Activated CD8-positive, alpha-beta T cell treated with anti-CD3 and anti-CD28 coated beads, Interleukin-2, amount 10 ng/mL, durations not matched to agents 7 days and 5 days (primary cell): ENCODE results near the gene FLT4. TPM values are rescaled to one million over a fixed set of nuclear protein-coding genes. Genes with fewer than 3 reads are reported as not detected.
A peak's percentile ranks its signal among the peaks of the same experiment; 100 is the strongest.

Source experiments
- ATAC-seq: fragments of 150-1000 bp; cut with Tn5 transposase; one replicate; pipeline ENCODE4 v1.10.0; 2021; ENCODE audit warnings: moderate library complexity
- CTCF ChIA-PET: fragments of 350-600 bp; sonication (Branson Sonifier 250); formaldehyde crosslinking; loops from one replicate; lab custom pipeline; 2021; ENCODE audit warnings: antibody characterized with exemption; lab: Charles Lee
- POLR2A ChIA-PET: fragments of 350-600 bp; sonication (Branson Sonifier 250); formaldehyde crosslinking; loops from one replicate; lab custom pipeline; 2021; ENCODE audit warnings: antibody characterized with exemption; lab: Charles Lee
- DNase-seq: peaks from one replicate; pipeline ENCODE4 v3.0.0-alpha.2; 2020
- H3K27ac Mint-ChIP-seq: one replicate; pipeline ENCODE4 v1.8.0; 2021; ENCODE audit warnings: mild to moderate bottlenecking, mixed read lengths
- H3K27me3 Mint-ChIP-seq: one replicate; pipeline ENCODE4 v1.8.0; 2021; ENCODE audit warnings: low read depth, mixed read lengths
- H3K36me3 Mint-ChIP-seq: one replicate; pipeline ENCODE4 v1.8.0; 2021; ENCODE audit warnings: low read depth, mixed read lengths
- H3K4me1 Mint-ChIP-seq: one replicate; pipeline ENCODE4 v1.8.0; 2021; ENCODE audit warnings: low read depth, mixed read lengths
- H3K4me3 Mint-ChIP-seq: one replicate; pipeline ENCODE4 v1.8.0; 2021; ENCODE audit warnings: mild to moderate bottlenecking, mixed read lengths
- H3K9me3 Mint-ChIP-seq: one replicate; pipeline ENCODE4 v1.8.0; 2022; ENCODE audit warnings: mixed read lengths; ENCODE audit not compliant: insufficient read depth
- total RNA-seq, 2 experiments: library from RNA; stranded (reverse); gene quantifications; one replicate each; pipeline ENCODE4 v1.2.3, GENCODE V29; 2021

FLT4 gene
- total RNA-seq, 2 experiments from 2014 or later = 0.90 to 1.6 TPM

GRCh38 chr5:180639741-180640610, 9.4 kb downstream of the FLT4 start:
- no peak overlapping the region for H3K4me3 Mint-ChIP-seq

GRCh38 chr5:180639287-180639686, 10.1 kb downstream of the FLT4 start:
- ATAC-seq (no peak), DNase-seq (no peak)
- Mint-ChIP-seq H3K4me3 (no peak overlapping the region), H3K36me3 (no peaks in the 10 kb centered on the region), H3K9me3 (no peaks in the 10 kb centered on the region), H3K4me1 (peaks cover 2% of the 10 kb centered on the region), H3K27ac (peak overlapping the region; percentile 41), H3K27me3 (no peaks in the 10 kb centered on the region)
- ChIA-PET CTCF (no interaction called here), POLR2A (no interaction called here)

More at GRCh38 chr5:180639741-180640610, 9.4 kb downstream of the FLT4 start:
- Mint-ChIP-seq H3K36me3 (no peaks in the 10 kb centered on the region), H3K9me3 (no peaks in the 10 kb centered on the region), H3K27me3 (no peaks in the 10 kb centered on the region), H3K4me1 (peaks cover 2% of the 10 kb centered on the region), H3K27ac (no peak overlapping the region)
- POLR2A ChIA-PET = no interaction called here
- CTCF ChIA-PET = interaction anchor here (1.7 kb wide), 1 partner anchor 21 kb away, joined by 4 read pairs; no protein-coding TSS in a partner anchor
- no peak for DNase-seq
- ATAC-seq = no peak

- Mint-ChIP-seq H3K27ac (no peak overlapping the region), H3K4me1 (peaks cover 2% of the 10 kb centered on the region), H3K9me3 (no peaks in the 10 kb centered on the region), H3K27me3 (no peaks in the 10 kb centered on the region), H3K36me3 (no peaks in the 10 kb centered on the region), H3K4me3 (no peak overlapping the region)
- DNase-seq = no peak
- ATAC-seq = no peak
- ChIA-PET POLR2A (no interaction called here), CTCF (no interaction called here)
Observed at GRCh38 chr5:180637962-180638680, 11.3 kb downstream of the FLT4 start.

- ChIA-PET CTCF (no interaction called here), POLR2A (no interaction called here)
- Mint-ChIP-seq H3K27ac (no peak overlapping the region), H3K9me3 (no peaks in the 10 kb centered on the region), H3K36me3 (no peaks in the 10 kb centered on the region), H3K27me3 (no peaks in the 10 kb centered on the region), H3K4me1 (peaks cover 2% of the 10 kb centered on the region), H3K4me3 (no peak overlapping the region)
- ATAC-seq (no peak), DNase-seq (no peak)
Observed at GRCh38 chr5:180636403-180637075, 12.9 kb downstream of the FLT4 start.

- Mint-ChIP-seq H3K4me3 (no peak overlapping the region), H3K27ac (no peak overlapping the region), H3K36me3 (no peaks in the 10 kb centered on the region), H3K4me1 (peaks cover 2% of the 10 kb centered on the region), H3K9me3 (no peaks in the 10 kb centered on the region), H3K27me3 (no peaks in the 10 kb centered on the region)
- POLR2A ChIA-PET = no interaction called here
- no peak for ATAC-seq
- CTCF ChIA-PET = no interaction called here
- DNase-seq = no peak
Observed at GRCh38 chr5:180636016-180636402, 13.4 kb downstream of the FLT4 start.

GRCh38 chr5:180633283-180634177, 15.9 kb downstream of the FLT4 start:
- Mint-ChIP-seq H3K36me3 (no peaks in the 10 kb centered on the region), H3K4me1 (no peaks in the 10 kb centered on the region), H3K9me3 (no peaks in the 10 kb centered on the region), H3K27me3 (no peaks in the 10 kb centered on the region), H3K27ac (no peak overlapping the region), H3K4me3 (no peak overlapping the region)
- POLR2A ChIA-PET = no interaction called here
- CTCF ChIA-PET = interaction anchor here (0.9 to 1.5 kb wide), 2 partner anchors 14 to 15 kb away, joined by 3 read pairs; no protein-coding TSS in a partner anchor
- no peak for DNase-seq
- no peak for ATAC-seq

GRCh38 chr5:180632768-180633167, 16.6 kb downstream of the FLT4 start:
- Mint-ChIP-seq H3K27ac (no peak overlapping the region), H3K4me3 (no peak overlapping the region), H3K9me3 (no peaks in the 10 kb centered on the region), H3K4me1 (no peaks in the 10 kb centered on the region), H3K27me3 (no peaks in the 10 kb centered on the region), H3K36me3 (no peaks in the 10 kb centered on the region)
- no peak for DNase-seq
- no peak for ATAC-seq
- CTCF ChIA-PET = interaction anchor here (1.5 kb wide), 1 partner anchor 14 kb away, joined by 3 read pairs; no protein-coding TSS in a partner anchor
- POLR2A ChIA-PET = no interaction called here

GRCh38 chr5:180631549-180632383, 17.6 kb downstream of the FLT4 start:
- H3K36me3 Mint-ChIP-seq = no peaks in the 10 kb centered on the region
- H3K4me3 Mint-ChIP-seq = no peak overlapping the region
- H3K4me1 Mint-ChIP-seq = no peaks in the 10 kb centered on the region
- no peaks in the 10 kb centered on the region for H3K27me3 Mint-ChIP-seq
- H3K27ac Mint-ChIP-seq = no peak overlapping the region
- ATAC-seq (no peak), DNase-seq (no peak)
- H3K9me3 Mint-ChIP-seq = no peaks in the 10 kb centered on the region
- ChIA-PET CTCF (no interaction called here), POLR2A (no interaction called here)

GRCh38 chr5:180630426-180630825, 19.0 kb downstream of the FLT4 start:
- DNase-seq (no peak), ATAC-seq (no peak)
- CTCF ChIA-PET = no interaction called here
- Mint-ChIP-seq H3K27ac (no peak overlapping the region), H3K4me1 (no peaks in the 10 kb centered on the region), H3K27me3 (no peaks in the 10 kb centered on the region), H3K9me3 (no peaks in the 10 kb centered on the region), H3K4me3 (no peak overlapping the region), H3K36me3 (no peaks in the 10 kb centered on the region)
- POLR2A ChIA-PET = no interaction called here

- Mint-ChIP-seq H3K4me1 (no peaks in the 10 kb centered on the region), H3K27me3 (no peaks in the 10 kb centered on the region), H3K4me3 (no peak overlapping the region), H3K9me3 (no peaks in the 10 kb centered on the region), H3K36me3 (no peaks in the 10 kb centered on the region), H3K27ac (no peak overlapping the region)
- ChIA-PET POLR2A (no interaction called here), CTCF (no interaction called here)
- DNase-seq = no peak
- no peak for ATAC-seq
Observed at GRCh38 chr5:180629831-180630382, 19.5 kb downstream of the FLT4 start.
